Measurements from ENCODE around the gene CYP4X1. TPM values are rescaled to one million over a fixed set of nuclear protein-coding genes. Genes with fewer than 3 reads are reported as not detected.

Gene CYP4X1
- total RNA-seq, 1 experiment from 2014 or later, result not detected

DNA sequence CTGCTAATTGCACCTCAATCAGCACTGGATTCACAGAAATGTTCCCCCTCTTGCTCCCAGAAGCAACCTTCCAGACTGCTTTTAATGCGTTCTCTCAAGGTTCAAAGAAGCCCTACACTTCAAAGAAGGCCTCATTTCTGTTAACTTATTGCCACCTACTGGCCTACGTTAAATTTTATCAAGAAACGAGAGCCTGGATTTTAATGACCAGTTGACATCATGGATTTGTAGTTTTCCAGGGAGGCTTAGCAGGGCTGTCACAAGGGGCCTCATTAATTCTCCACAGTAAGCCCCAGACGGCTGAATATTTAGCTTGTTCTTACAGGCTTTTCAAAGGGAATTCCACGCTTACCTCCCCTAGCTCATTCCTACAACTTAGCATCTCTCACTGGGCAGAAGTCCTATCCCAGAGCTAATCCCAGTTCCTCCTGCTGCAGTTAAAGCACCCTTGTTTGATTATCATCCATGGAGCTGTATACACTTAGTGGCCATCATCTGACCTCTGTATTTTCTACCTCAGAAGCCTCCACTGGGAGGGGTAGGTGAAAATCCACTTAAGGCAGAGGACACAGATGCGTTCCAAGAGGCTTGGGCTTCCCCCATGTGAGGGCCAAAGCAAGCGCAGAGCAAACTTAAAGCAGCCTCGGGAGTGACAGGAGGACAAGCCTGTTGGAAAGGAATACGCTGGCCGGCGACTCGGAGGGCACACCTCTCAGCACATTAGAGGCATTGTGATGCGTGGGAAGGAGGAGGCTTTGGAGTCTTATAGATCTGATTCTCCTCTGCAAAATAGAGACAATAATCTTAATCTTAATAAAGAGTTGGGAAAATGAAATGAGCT is 32.2 kb upstream of the CYP4X1 start:
- H3K9ac ChIP-seq (ENCODE audit: low read length), result no peak overlapping the region
- no peak overlapping the region for H3K27ac ChIP-seq (ENCODE audit: low read depth, low read length)
- POLR2A ChIA-PET, result no interaction called here
- intact Hi-C loops (cut with micrococcal nuclease), result no loop called here
- H3K4me3 ChIP-seq (replicated peaks in 1 of 2; ENCODE audit: low read depth in 1 of 2, low read length in 2 of 2), result no peak overlapping the region
- TF ChIP-seq EGR1 (IDR thresholded peaks at IDR 0.05; ENCODE audit: low read depth) (no peak), ZNF274 (IDR thresholded peaks at IDR 0.05; ENCODE audit: low read depth, low read length) (no peak), EZH2phosphoT487 (IDR thresholded peaks at IDR 0.05; ENCODE audit: borderline replicate concordance) (no peak), ELF1 (IDR thresholded peaks at IDR 0.05; ENCODE audit: borderline replicate concordance, low read depth) (no peak), YY1 (IDR thresholded peaks at IDR 0.05; ENCODE audit: extremely low read depth, insufficient replicate concordance, low read depth, low read length) (no peak), SP1 (IDR thresholded peaks at IDR 0.05; ENCODE audit: low read depth) (no peak), POLR2A (IDR thresholded peaks at IDR 0.05; ENCODE audit: borderline replicate concordance, extremely low read depth, insufficient read depth, insufficient read length) (no peak), RAD21 (IDR thresholded peaks at IDR 0.05; ENCODE audit: low read depth) (peak; percentile 67), TCF7L2 (IDR thresholded peaks at IDR 0.05; ENCODE audit: borderline replicate concordance, extremely low read depth, insufficient read depth, insufficient read length) (peak; percentile 79), CBX3 (IDR thresholded peaks at IDR 0.05; ENCODE audit: low read depth) (no peak), ZFX (IDR thresholded peaks at IDR 0.05) (no peak), SIN3A (IDR thresholded peaks at IDR 0.05; ENCODE audit: low read depth) (no peak)
- TF ChIP-seq, protein P1, sequence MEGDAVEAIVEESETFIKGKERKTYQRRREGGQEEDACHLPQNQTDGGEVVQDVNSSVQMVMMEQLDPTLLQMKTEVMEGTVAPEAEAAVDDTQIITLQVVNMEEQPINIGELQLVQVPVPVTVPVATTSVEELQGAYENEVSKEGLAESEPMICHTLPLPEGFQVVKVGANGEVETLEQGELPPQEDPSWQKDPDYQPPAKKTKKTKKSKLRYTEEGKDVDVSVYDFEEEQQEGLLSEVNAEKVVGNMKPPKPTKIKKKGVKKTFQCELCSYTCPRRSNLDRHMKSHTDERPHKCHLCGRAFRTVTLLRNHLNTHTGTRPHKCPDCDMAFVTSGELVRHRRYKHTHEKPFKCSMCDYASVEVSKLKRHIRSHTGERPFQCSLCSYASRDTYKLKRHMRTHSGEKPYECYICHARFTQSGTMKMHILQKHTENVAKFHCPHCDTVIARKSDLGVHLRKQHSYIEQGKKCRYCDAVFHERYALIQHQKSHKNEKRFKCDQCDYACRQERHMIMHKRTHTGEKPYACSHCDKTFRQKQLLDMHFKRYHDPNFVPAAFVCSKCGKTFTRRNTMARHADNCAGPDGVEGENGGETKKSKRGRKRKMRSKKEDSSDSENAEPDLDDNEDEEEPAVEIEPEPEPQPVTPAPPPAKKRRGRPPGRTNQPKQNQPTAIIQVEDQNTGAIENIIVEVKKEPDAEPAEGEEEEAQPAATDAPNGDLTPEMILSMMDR (IDR thresholded peaks at IDR 0.05 in 2 of 3, conservative IDR thresholded peaks at IDR 0.05 in 1 of 3; ENCODE audit: borderline replicate concordance in 1 of 3, insufficient read depth in 1 of 3, low read depth in 2 of 3, low read length in 2 of 3), result peak; percentile 21 to 45 (median 45); a peak in 3 of 6 replicates
- TF ChIP-seq, protein P2, sequence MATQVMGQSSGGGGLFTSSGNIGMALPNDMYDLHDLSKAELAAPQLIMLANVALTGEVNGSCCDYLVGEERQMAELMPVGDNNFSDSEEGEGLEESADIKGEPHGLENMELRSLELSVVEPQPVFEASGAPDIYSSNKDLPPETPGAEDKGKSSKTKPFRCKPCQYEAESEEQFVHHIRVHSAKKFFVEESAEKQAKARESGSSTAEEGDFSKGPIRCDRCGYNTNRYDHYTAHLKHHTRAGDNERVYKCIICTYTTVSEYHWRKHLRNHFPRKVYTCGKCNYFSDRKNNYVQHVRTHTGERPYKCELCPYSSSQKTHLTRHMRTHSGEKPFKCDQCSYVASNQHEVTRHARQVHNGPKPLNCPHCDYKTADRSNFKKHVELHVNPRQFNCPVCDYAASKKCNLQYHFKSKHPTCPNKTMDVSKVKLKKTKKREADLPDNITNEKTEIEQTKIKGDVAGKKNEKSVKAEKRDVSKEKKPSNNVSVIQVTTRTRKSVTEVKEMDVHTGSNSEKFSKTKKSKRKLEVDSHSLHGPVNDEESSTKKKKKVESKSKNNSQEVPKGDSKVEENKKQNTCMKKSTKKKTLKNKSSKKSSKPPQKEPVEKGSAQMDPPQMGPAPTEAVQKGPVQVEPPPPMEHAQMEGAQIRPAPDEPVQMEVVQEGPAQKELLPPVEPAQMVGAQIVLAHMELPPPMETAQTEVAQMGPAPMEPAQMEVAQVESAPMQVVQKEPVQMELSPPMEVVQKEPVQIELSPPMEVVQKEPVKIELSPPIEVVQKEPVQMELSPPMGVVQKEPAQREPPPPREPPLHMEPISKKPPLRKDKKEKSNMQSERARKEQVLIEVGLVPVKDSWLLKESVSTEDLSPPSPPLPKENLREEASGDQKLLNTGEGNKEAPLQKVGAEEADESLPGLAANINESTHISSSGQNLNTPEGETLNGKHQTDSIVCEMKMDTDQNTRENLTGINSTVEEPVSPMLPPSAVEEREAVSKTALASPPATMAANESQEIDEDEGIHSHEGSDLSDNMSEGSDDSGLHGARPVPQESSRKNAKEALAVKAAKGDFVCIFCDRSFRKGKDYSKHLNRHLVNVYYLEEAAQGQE (IDR thresholded peaks at IDR 0.05; ENCODE audit: low read depth), result no peak
- TF ChIP-seq, protein P3, sequence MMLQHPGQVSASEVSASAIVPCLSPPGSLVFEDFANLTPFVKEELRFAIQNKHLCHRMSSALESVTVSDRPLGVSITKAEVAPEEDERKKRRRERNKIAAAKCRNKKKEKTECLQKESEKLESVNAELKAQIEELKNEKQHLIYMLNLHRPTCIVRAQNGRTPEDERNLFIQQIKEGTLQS (IDR thresholded peaks at IDR 0.05), result no peak
- ATAC-seq (peak; percentile 70), DNase-seq (ENCODE audit: low read depth, low spot score) (peak; percentile 23)
- H3K36me3 ChIP-seq (ENCODE audit: control insufficient read depth in 1 of 2, insufficient read depth in 2 of 2, low read length in 2 of 2), result no peaks in the 10 kb centered on the region
- no peaks in the 10 kb centered on the region for H3K9me2 ChIP-seq (ENCODE audit: insufficient read depth)
- H3K4me1 ChIP-seq (ENCODE audit: control insufficient read depth in 1 of 2, insufficient read depth in 2 of 2, low read length in 2 of 2), result no peaks in the 10 kb centered on the region
- no peaks in the 10 kb centered on the region for H3K79me2 ChIP-seq (ENCODE audit: insufficient read depth, low read length)
- peaks cover under 1% of the 10 kb centered on the region; the same call in 1 of the 2 replicates for H3K27me3 ChIP-seq (ENCODE audit: insufficient read depth, low read length)
- RAD21 ChIA-PET (ENCODE audit: low non-redundant PET in 1 of 2, low total read pairs in 2 of 2, uncharacterized antibody in 2 of 2, unreplicated experiment in 2 of 2), result no interaction called here
- no peaks in the 10 kb centered on the region for H3K9me3 ChIP-seq (ENCODE audit: control insufficient read depth in 1 of 2, insufficient read depth in 1 of 2, low read depth in 1 of 2, low read length in 2 of 2)
- H4K20me1 ChIP-seq (ENCODE audit: insufficient read depth), result no peaks in the 10 kb centered on the region
- CTCF ChIA-PET, result no interaction called here
- no peak overlapping the region for H2AFZ ChIP-seq (ENCODE audit: low read depth, low read length, poor library complexity, severe bottlenecking)
- BruUV-seq (replicated peaks), result no TSS peak
- H3K4me2 ChIP-seq (ENCODE audit: low read length), result no peak overlapping the region
